DMS153 treated with DMSO at 0.1 percent for 48 hours (cell line): ENCODE measurements around the gene KLRF1.
A peak's percentile ranks its signal among the peaks of the same experiment; 100 is the strongest.
"Not testable (repeated sequence)": the region's sequence is repeated elsewhere in the genome, so short reads cannot be mapped to it uniquely, and the experiment has no call there.

Experiments used
- DNase-seq: peaks from one replicate; lab custom pipeline; 2025; ENCODE audit not compliant: unreplicated experiment; lab: John Stamatoyannopoulos, UW

KLRF1 gene

DNA sequence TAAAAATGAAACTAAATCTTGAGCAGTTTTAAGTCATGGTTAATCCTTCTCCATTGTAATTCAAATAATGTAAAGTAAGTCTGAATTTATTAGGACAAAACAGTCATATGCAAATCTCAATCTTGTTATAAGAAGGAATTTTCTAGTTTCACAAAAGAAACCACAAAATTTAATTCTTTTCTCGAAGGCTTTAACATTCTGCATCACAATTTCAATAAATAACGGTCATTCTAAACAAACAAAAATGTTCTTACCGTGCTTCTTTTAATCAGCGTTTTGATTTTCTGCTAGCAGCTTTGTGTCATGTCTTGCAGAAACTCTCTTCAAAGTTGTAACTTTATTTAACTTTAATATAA lies 41.6 kb downstream of the KLRF1 start:
- DNase-seq: no peak

DNA sequence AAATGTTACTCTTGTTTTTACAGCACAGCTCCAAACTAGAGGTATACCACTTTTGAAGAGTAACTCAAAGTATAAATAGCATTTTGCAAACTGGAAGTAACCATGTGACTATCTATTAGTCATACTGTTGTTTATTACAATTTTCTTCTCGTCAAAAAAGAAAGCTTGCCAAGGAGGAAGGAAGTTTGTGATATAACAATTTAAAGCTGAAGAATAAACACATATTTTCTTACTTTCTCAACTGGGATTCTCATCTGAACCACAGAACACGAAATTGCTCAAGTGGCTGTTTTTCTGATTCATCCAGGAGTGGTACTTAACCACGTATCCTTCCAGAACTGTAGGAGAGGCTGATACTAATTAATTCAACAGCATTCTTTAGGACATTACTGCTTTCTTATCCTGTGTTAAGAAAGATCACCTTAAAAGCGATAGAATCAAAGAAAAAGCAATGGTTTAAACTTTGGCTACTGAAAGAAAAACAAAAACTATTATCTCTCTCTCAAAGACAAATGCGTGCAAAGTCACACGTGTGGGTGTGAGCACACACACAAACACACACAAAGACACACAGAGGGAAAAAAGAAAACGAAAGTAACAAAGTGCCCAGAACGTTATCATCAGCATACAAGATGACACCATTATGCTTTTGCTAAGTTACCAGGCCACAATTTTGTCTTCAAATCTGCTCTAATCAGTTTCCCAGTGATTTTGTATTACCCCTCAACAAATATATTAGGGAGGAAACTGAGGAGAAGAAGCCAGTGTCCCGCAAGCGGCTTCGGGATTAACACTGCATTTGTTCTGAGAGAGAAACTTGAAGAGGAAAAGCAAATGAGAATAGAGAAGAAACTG lies 42.3 kb downstream of the KLRF1 start, which contains the start of gene CLEC2B:
Gene CLEC2B (minus strand): TSS at position 48 of the 855 bp plus-strand sequence.
- peak; percentile 37 for DNase-seq

DNA sequence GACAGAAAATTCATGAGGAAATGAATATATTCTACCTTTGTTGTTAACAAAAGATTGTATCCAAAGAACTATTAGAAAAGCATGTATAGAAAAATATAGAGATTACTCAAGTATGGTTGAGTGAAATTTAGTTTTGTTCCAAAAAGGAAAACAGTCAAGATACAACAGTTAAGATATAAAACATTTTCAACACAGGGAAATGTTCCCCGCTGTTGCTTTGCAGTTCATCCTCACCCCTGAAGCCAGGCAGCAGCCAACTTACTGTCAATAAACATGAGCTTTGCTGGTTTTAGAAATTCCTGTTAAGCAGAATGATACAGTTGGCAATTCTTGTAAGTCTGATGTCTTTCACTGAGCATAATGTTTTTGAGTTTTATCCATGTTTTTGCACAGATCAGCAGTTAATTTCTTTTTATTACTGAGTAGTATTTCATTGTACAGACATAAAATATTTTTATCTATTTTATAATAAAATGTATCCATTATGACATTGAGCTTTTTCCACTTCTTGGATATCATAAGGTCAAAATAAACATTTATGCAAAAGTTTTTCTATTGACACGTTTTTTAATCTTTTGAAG lies 43.1 kb downstream of the KLRF1 start:
- no peak for DNase-seq

DNA sequence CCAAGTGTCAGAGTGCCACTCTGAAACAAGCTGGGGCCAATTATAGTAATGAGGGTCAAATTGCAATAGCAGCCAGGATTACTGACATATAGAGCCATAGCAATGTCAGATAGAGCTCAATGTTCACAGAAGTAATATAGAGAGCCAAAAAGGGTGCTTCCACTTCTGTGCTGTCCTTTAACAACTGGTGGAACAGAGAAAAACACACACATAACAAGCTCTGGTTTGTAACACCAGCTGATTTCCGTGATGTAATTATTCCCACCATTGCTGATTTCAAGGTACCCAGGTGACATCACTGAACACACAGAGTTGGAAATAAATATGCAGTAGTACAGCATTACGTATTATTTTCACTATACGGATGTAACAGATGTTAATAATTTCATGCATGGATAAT lies 44.9 kb downstream of the KLRF1 start:
- DNase-seq: no peak

DNA sequence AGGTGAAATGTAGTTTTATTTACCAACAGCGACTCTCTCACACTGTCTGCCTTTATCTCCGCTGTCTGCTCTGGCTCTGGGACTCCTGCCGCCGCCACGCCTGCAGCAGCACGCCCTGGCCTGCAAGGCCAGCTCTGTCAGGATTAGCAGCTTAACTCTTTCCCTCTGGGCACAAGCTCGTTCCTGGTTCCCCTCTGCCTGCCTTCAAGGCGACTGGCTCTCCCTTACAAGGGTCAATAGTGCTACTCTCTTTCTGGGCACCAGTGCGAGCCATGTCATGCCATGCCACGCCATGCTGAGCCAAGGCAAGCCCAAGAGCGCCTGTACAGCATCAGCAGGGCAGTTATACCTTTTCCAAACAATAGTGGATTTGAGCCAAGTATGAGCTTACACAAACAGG lies 45.5 kb downstream of the KLRF1 start:
- no peak for DNase-seq

DNA sequence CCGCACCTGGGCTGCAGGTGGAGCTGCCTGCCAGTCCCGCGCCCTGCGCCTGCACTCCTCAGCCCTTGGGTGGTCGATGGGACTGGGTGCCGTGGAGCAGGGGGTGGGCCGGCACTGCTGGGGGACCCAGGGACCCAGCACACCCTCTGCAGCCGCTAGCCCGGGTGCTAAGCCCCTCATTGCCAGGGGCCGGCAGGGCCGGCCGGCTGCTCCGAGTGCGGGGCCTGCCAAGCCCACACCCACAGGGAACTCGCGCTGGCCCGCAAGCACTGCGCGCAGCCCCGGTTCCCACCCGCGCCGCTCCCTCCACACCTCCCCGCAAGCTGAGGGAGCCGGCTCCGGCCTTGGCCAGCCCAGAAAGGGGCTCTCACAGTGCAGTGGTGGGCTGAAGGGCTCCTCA lies 48.8 kb downstream of the KLRF1 start:
- not testable (repeated sequence) for DNase-seq

DNA sequence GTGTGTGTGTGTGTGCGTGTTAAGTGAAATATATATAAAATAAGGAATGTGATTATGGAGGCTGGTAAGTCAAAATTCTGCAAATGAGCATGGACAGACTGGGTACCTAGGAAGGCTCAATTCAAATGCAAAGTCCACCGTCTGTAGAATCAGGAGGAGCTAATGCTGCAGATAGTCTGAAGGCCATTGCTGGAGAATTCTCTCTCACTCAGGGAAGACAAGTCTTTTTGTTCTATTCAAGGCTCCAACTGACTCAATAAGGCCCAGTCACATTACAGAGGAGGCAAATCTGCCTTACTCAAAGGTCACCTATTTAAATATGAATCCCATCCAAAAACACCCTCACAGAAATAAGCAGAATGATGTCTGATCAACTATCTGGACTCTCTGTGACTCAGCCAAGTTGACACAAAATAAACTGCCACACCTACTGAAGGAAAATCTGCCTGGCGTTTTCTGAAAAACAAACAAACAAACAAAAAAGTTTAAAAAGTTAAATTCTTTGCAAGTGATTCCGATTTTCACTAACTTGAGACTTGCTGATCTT lies 53.3 kb downstream of the KLRF1 start:
- DNase-seq: no peak

DNA sequence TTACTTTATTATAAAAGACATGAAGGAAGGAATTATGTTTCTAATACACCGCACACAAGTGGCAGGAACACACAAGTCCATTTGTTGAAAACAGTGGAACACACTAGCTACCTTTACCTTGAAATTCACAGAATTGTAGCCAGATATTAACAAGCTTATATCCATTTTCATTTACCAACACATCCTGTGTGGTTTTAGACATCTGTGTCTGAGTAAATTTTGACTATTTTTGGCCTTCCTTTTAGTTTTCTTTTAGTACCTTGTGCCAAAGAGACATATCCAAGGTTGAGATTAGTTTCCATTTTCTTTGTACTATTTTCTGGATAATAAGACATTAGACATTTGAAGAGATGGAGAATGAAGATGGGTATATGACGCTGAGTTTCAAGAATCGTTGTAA lies 54.0 kb downstream of the KLRF1 start, which contains the start of gene KLRF2:
Gene KLRF2 (plus strand): TSS at position 244 of the 400 bp plus-strand sequence. CDS start 107 bp downstream, at position 351.
- no peak for DNase-seq

DNA sequence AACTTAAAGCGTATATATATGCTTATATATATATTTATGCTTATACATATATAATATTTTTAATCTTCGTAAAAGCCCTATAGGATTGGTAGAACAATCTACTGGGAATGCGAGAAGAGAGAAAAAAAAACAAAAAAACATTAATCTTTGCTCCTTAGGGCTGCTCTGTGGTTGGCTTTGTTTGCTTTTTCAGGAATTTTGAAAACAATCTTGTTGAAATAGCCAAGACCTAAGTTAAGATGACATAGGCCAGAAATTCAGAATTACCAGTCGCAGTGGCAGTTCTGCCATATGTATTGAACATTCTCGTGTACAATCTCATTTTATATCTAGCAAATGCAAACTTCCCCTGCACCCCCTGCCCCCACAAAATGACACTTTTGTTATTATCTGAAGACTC lies 54.7 kb downstream of the KLRF1 start:
- DNase-seq: no peak

DNA sequence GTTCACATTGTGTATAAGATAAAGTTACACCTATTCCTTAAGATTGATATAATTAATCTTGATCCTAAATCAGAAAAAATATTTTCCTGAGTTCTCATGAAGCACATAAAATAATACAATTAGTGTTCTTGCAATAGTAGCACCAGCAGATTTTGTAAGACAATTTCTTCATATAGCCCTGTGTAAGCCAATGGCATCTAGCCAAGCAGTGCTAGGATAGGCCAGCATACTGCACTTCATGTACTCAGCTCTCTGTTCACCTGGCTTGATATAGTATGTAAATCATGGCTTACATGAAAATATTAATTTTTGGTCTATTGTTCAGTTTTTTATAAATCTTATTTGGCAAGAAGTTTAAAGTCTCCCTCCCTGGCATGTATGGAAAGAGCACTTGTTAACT lies 55.9 kb downstream of the KLRF1 start:
- no peak for DNase-seq

DNA sequence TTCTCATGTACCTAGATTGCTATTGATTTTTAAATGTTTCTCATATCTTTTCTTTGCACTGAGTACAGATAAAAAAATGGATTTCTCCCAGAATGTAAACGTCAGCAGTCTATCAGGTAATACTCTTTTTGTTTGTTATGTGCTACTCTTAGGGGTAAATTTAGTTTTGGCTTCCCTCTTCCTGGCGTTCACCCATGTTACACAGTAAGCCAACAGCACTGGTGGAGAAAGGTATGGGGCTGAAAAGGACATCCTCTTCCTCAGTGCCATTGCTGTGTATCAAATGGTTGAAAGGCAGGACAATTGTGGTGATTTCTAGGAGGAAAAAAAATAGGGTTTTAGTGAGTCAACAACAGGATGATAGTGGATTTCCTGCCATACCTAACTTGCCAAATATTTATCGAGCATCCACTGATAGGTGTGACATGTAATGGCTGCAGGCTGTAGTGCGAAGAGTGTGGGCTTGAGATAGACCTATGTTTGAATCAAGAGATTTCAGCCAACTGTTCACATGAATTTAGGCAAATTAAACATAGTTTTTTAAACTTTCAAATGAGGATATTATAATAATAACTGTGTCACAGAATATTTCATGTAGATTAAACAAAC lies 61.5 kb downstream of the KLRF1 start:
- no peak for DNase-seq
